Esophagus squamous epithelium (tissue), 4 donors: Measurements from ENCODE around the gene MAP3K12.

ENCODE experiments used
- POLR2A ChIP-seq, 4 donors: fragments of 450-650 bp; IDR thresholded peaks; one replicate each; pipeline ENCODE4 v1.6.1; 2017; ENCODE audit warnings: antibody characterized with exemption in 4 of 4, mild to moderate bottlenecking in 4 of 4, moderate library complexity in 3 of 4
- TF ChIP-seq, protein P1 (sequence below), 6 experiments: fragments of 450-650 bp in 4 of 6; fragments of 200-600 bp in 2 of 6; sonication (generic) in 2 of 6; IDR thresholded peaks; one replicate each; pipeline ENCODE4 v1.5.1; 2016 to 2019; ENCODE audit warnings: antibody characterized with exemption in 6 of 6, mild to moderate bottlenecking in 4 of 6, moderate library complexity in 4 of 6

DNA sequence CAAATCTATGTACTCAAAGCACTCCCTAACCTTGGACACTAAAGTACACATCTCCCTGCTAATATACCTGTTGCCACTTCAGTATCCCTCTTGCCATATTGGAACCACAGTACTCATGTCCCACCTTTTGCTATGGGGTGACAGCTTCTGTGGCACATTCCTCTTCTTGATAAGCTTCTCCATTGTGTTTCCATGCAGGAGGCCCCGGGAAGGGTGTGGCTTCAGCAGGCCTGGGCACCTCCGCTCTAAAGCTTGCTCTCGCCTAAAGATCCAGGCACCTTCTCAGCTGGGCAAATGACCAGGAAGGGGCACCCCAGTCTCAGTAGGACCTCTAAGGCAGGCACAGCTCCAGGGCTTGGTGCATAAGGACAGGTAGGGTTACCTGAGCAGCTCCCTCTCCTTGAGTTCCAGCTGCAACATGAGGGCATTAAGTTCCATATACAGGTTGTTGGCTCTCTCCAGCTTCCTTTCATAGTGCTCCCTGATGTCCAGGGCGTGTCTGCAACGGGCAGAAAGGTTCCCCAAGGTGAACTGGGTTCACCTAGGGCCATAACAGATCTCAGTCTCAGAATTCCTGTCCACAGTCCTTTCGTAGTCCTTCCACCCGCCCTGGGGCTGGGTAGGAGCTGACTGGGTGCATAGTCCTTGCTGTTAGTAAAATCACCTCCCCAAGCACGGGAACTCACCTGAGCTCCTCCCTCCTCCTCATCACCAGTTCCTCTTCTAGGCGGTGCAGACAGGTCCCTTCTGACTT lies 15.9 kb downstream of the MAP3K12 start:
- TF ChIP-seq, protein P1, sequence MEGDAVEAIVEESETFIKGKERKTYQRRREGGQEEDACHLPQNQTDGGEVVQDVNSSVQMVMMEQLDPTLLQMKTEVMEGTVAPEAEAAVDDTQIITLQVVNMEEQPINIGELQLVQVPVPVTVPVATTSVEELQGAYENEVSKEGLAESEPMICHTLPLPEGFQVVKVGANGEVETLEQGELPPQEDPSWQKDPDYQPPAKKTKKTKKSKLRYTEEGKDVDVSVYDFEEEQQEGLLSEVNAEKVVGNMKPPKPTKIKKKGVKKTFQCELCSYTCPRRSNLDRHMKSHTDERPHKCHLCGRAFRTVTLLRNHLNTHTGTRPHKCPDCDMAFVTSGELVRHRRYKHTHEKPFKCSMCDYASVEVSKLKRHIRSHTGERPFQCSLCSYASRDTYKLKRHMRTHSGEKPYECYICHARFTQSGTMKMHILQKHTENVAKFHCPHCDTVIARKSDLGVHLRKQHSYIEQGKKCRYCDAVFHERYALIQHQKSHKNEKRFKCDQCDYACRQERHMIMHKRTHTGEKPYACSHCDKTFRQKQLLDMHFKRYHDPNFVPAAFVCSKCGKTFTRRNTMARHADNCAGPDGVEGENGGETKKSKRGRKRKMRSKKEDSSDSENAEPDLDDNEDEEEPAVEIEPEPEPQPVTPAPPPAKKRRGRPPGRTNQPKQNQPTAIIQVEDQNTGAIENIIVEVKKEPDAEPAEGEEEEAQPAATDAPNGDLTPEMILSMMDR (IDR thresholded peaks at IDR 0.05) = no peak
- TF ChIP-seq POLR2A (IDR thresholded peaks at IDR 0.05) = no peak
